Right lobe of liver (tissue), 6 donors: Measurements from ENCODE around the gene CPLX3. TPM values are rescaled to one million over a fixed set of nuclear protein-coding genes. Genes with fewer than 3 reads are reported as not detected.

Experiments used
- ATAC-seq, 4 donors: fragments of 200-7000 bp; cut with Tn5 transposase; one replicate each; pipeline ENCODE4 v1.9.1; 2020; ENCODE audit warnings: mild to moderate bottlenecking in 4 of 4, moderate library complexity in 4 of 4
- DNase-seq, 3 donors: peaks; one replicate each; pipeline ENCODE4 v3.0.0-alpha.2; 2020
- H3K27ac ChIP-seq, 3 donors: fragments of 200-600 bp; one replicate each; pipeline ENCODE4 v1.8.0; 2022
- H3K27me3 ChIP-seq, 2 donors: fragments of 200-600 bp; one replicate each; pipeline ENCODE4 v1.8.0; 2022
- H3K36me3 ChIP-seq, 4 donors: fragments of 200-600 bp; sonication (generic) in 1 of 4; one replicate each; pipeline versions ENCODE4 v1.5.1 to v1.8.0; 2017 to 2022; ENCODE audit warnings: control low read depth in 1 of 4
- H3K4me1 ChIP-seq, 4 donors: fragments of 200-600 bp; sonication (generic) in 1 of 4; one replicate each; pipeline versions ENCODE4 v1.5.1 to v1.8.0; 2017 to 2022; ENCODE audit warnings: control low read depth in 1 of 4
- H3K4me3 ChIP-seq, 3 donors: fragments of 200-600 bp; one replicate each; pipeline ENCODE4 v1.8.0; 2022
- H3K9me3 ChIP-seq, 4 donors: fragments of 200-600 bp; sonication (generic) in 1 of 4; one replicate each; pipeline versions ENCODE4 v1.5.1 to v1.8.0; 2017 to 2022; ENCODE audit warnings: control low read depth in 1 of 4
- POLR2A ChIP-seq: fragments of 450-650 bp; IDR thresholded peaks from one replicate; pipeline ENCODE4 v1.6.1; 2017; ENCODE audit warnings: antibody characterized with exemption, mild to moderate bottlenecking
- WGBS: methylation state at CpG from one replicate; pipeline ENCODE4 v1.1.6; 2018; ENCODE audit warnings: low coverage, low lambda C conversion rate; ENCODE audit not compliant: insufficient coverage; ENCODE audit errors: missing lambda C conversion rate; 5-methylcytosine and 5-hydroxymethylcytosine counted together
- intact Hi-C, 2 donors: fragments of 100-400 bp; cut with DNase I; formaldehyde crosslinking; loops; one replicate each; pipeline versions ENCODE4 v1.11.2 to v1.14.1; 2022
- total RNA-seq, 6 experiments: library from RNA; depleted of rRNA in 2 of 6; stranded (reverse); fragments of >200 nt in 2 of 6; fragmentation: NEBNext Ultra II Directional in 3 of 6; extraction: Animal tissue kit (Norgen Biotek cat#: 25700) in 3 of 6; gene quantifications; one replicate each; pipeline versions ENCODE4 v1.1.0 to v1.2.4, GENCODE V29; 2016 to 2023
- TF ChIP-seq, protein P1 (sequence below), 4 donors: fragments of 200-600 bp in 3 of 4; fragments of 450-650 bp in 1 of 4; IDR thresholded peaks; one replicate each; pipeline versions ENCODE4 v1.5.1 to v1.8.0; 2016 to 2022; ENCODE audit warnings: antibody characterized with exemption in 4 of 4, mild to moderate bottlenecking in 2 of 4
- donor health status: DM: no; HTN: yes; CAD: no.
- donor health status: DM: no; HTN: no; CAD: no.
- donor health status: DM: no; HTN: no; CAD: no.
- donor health status: DM: no; HTN: yes; CAD: no.
- donor health status: DM: no; HTN: yes; CAD: no.

Gene CPLX3
- total RNA-seq, 6 experiments from 2014 or later = not detected

DNA sequence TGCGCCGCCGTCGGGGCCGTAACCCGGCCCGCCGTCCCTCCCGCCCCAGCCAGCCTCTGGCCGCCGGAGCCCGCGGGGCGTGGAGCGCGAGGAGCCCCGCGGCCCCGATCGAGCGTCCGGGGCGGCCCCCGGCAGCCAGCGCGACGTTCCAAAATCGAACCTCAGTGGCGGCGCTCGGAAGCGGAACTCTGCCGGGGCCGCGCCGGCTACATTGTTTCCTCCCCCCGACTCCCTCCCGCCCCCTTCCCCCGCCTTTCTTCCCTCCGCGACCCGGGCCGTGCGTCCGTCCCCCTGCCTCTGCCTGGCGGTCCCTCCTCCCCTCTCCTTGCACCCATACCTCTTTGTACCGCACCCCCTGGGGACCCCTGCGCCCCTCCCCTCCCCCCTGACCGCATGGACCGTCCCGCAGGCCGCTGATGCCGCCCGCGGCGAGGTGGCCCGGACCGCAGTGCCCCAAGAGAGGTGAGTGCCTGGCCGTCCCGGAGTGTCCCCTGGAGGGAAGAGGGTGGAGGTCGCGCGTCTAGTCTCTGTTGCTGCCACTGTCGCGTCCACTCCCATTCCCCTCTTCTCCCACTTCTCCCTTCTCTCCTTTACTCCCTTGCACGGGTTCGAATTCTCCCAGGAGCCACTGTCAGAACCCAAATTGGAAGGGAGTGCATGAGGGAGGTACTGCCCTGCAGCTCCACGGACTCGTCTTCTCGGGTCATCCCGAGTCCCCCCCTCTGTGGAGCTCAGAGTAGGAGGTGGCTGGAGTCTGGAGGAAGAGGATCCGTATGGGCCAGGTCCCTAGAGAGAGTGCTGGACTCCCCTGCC, 44.0 kb upstream of the CPLX3 start:
- Histone ChIP-seq H3K36me3 (no peaks in the 10 kb centered on the region), H3K4me1 (peaks cover 0 to 69% (median 28%) of the 10 kb centered on the region in 4 donors), H3K9me3 (no peaks in the 10 kb centered on the region), H3K27me3 (no peaks in the 10 kb centered on the region), H3K4me3 (peak overlapping the region; percentile 66 to 72 (median 72)), H3K27ac (peak overlapping the region; percentile 59 to 94 (median 81))
- DNase-seq (peak; percentile 60 to 73 (median 69)), ATAC-seq (peak in 2 of 4 donors; percentile 0 to 2)
- intact Hi-C loops = no loop called here
- TF ChIP-seq POLR2A = no peak
- TF ChIP-seq, protein P1, sequence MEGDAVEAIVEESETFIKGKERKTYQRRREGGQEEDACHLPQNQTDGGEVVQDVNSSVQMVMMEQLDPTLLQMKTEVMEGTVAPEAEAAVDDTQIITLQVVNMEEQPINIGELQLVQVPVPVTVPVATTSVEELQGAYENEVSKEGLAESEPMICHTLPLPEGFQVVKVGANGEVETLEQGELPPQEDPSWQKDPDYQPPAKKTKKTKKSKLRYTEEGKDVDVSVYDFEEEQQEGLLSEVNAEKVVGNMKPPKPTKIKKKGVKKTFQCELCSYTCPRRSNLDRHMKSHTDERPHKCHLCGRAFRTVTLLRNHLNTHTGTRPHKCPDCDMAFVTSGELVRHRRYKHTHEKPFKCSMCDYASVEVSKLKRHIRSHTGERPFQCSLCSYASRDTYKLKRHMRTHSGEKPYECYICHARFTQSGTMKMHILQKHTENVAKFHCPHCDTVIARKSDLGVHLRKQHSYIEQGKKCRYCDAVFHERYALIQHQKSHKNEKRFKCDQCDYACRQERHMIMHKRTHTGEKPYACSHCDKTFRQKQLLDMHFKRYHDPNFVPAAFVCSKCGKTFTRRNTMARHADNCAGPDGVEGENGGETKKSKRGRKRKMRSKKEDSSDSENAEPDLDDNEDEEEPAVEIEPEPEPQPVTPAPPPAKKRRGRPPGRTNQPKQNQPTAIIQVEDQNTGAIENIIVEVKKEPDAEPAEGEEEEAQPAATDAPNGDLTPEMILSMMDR (IDR thresholded peaks at IDR 0.05) = no peak
- 0% methylated on average over 10 of the region's 72 CpGs for WGBS

DNA sequence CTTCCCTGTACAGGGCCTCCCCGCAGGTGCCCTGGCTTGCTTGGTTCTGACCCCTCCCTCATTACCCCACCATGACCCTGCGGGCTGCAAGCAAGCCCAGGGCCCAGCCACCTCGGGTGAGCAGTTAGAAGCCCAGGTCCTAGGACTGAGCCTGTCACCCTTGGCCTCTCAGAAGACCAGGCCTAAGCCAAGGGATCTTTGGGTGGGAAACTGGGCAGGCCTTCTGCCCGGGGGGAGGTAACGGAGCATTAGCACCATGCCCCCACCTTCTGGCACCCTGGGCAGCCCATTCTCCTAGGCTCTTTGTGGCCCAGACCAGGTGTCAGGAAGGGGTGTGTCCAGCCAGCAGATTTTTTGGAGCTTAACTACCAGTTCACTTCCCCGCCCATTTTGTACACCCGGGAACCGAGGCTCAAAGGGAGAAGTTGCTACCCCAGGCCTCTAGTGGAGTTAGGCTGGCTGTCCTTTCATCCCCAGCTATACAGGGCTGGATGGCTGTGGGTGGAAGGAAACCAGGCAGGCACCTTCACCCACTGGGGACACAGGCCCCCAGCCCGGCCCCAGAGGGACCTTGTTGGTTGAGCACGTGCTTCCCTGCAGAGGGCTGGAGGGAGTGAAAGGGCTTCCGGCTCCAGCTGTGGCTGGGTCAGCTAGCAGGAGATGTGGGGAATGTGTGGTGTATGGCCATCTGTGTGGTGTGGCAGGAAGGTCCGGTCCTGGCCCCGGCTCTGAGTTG, 43.2 kb upstream of the CPLX3 start:
- peak overlapping the region; percentile 66 to 72 (median 72) for H3K4me3 ChIP-seq
- intact Hi-C loops = no loop called here
- TF ChIP-seq, protein P1 (IDR thresholded peaks at IDR 0.05) = no peak
- no peak for TF ChIP-seq POLR2A
- no peaks in the 10 kb centered on the region for H3K27me3 ChIP-seq
- DNase-seq (peak in 2 of 3 donors; percentile 61 to 70), ATAC-seq (peak in 3 of 4 donors; percentile 0 to 3 (median 3))
- no peaks in the 10 kb centered on the region for H3K9me3 ChIP-seq
- peaks cover 0 to 65% (median 29%) of the 10 kb centered on the region in 4 donors for H3K4me1 ChIP-seq
- 0% methylated on average over 2 of the region's 13 CpGs for WGBS
- H3K36me3 ChIP-seq = no peaks in the 10 kb centered on the region
- peak overlapping the region; percentile 59 to 94 (median 81) for H3K27ac ChIP-seq

DNA sequence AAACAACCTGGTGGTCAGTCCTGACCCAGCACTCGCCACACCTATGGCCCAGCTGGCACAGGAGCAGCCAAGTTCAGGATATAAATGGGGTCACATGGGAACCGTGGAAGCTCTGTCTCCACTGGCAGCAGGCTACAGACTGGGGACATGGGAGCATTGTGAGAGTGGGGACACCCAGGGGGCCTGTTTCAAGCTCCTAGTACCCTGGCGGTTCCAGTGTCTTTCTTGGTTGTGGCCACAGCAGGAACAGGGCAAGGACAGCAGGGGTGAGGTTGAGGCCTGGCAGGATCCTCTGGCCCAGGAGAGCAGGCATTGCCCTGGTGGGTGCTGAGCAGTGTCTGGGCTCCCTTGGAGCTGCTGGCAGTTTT, 42.6 kb upstream of the CPLX3 start:
- DNase-seq = peak in 1 of 3 donors; percentile 53
- 0% methylated on average over 2 of the region's 3 CpGs for WGBS
- H3K4me3 ChIP-seq = peak overlapping the region; percentile 66 to 72 (median 72)

DNA sequence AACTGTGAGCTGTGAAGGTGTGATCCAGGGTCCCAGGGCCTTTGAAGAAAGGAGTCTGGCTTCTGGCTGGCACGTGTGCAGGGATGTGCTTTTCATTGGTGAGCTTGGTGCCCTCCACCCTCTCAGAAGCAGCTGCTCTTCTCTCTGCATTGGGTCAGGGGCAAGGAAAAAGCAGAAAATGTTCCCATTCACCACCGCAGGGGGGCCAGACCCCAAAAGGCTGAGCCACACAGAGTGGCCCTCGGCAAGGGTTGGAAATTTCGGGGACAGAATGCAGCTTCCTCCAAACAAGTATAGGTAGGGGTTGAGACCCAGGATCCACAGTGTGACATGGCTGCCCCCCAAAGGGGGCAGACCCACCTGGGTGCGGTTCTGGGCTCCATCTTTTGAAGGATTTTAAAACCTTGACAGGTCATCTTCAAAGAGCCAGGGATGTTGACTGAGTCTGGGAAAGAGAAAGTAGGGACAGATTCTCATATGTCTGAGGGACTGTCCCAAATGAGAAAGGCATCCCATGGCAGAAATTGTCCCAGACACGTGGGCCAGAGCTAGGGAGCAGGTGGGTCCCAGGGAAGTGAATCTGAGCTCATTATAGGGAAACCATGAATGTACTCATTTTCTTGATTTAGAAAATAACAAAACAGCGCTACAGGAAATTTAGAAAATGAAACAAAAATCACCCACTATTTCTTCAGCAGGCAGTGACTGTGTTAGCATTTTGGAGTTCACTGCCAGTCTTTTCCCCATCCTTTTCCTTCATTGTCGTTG, 41.8 kb upstream of the CPLX3 start:
- TF ChIP-seq POLR2A = no peak
- TF ChIP-seq, protein P1 (IDR thresholded peaks at IDR 0.05) = no peak
- WGBS = 56% methylated on average over 6 of the region's 8 CpGs
- Histone ChIP-seq H3K36me3 (no peaks in the 10 kb centered on the region), H3K4me1 (peaks cover 0 to 72% (median 41%) of the 10 kb centered on the region in 4 donors), H3K9me3 (no peaks in the 10 kb centered on the region), H3K27ac (peak overlapping the region; percentile 21 to 94 (median 81)), H3K4me3 (peak overlapping the region in 1 of 3 donors; percentile 66), H3K27me3 (no peaks in the 10 kb centered on the region)
- ATAC-seq = no peak
- no peak for DNase-seq
- intact Hi-C loops = no loop called here

More for the DNA sequence above, 42.6 kb upstream of the CPLX3 start:
- intact Hi-C loops = no loop called here
- H3K27ac ChIP-seq = peak overlapping the region; percentile 59 to 94 (median 81)
- H3K9me3 ChIP-seq = no peaks in the 10 kb centered on the region
- no peaks in the 10 kb centered on the region for H3K27me3 ChIP-seq
- no peak for TF ChIP-seq POLR2A
- TF ChIP-seq, protein P1 (IDR thresholded peaks at IDR 0.05) = no peak
- no peaks in the 10 kb centered on the region for H3K36me3 ChIP-seq
- peaks cover 0 to 67% (median 35%) of the 10 kb centered on the region in 4 donors for H3K4me1 ChIP-seq
- no peak for ATAC-seq
